ENCODE measurements around the gene FIS1.
A peak's percentile ranks its signal among the peaks of the same experiment; 100 is the strongest.

Gene FIS1

GRCh38 chr7:101238226-101239182, 6.4 kb downstream of the FIS1 start:
- no peaks in the 10 kb centered on the region for H3K9me3 ChIP-seq (ENCODE audit: insufficient read depth, low read depth, low read length)
- H3K36me3 ChIP-seq (ENCODE audit: insufficient read depth, low read depth, low read length) = peaks cover 30% of the 10 kb centered on the region
- H3K27ac ChIP-seq (ENCODE audit: low read length) = no peak overlapping the region
- no peak overlapping the region for H3K9ac ChIP-seq (ENCODE audit: low read depth, low read length)
- H3K4me1 ChIP-seq (ENCODE audit: insufficient read depth, low read length) = 0 out of 2 replicates have a peak, but pooled peaks cover 2% of the 10 kb centered on the region
- no peak overlapping the region for H3K4me3 ChIP-seq (ENCODE audit: low read length)
- no peaks in the 10 kb centered on the region for H3K27me3 ChIP-seq (ENCODE audit: insufficient read depth, low read length)

GRCh38 chr7:101237206-101238067, 7.4 kb downstream of the FIS1 start, which contains the start of gene CLDN15:
Gene CLDN15, minus strand, starts transcription at chr7:101237802. Its CDS starts 221 bp downstream, at chr7:101237581.
- H3K4me3 ChIP-seq (ENCODE audit: low read length) = no peak within 1 kb of the TSS
- peaks cover 24% of the 10 kb centered on the region for H3K36me3 ChIP-seq (ENCODE audit: insufficient read depth, low read depth, low read length)
- no peak within 1 kb of the TSS for H3K27ac ChIP-seq (ENCODE audit: low read length)

GRCh38 chr7:101236292-101236835, 8.5 kb downstream of the FIS1 start:
- no peaks in the 10 kb centered on the region for H3K27me3 ChIP-seq (ENCODE audit: insufficient read depth, low read length)
- H3K4me1 ChIP-seq (ENCODE audit: insufficient read depth, low read length) = peaks cover 2% of the 10 kb centered on the region; the same call in 1 of the 2 replicates
- no peak overlapping the region for H3K4me3 ChIP-seq (ENCODE audit: low read length)
- H3K27ac ChIP-seq (ENCODE audit: low read length) = no peak overlapping the region
- no peaks in the 10 kb centered on the region for H3K9me3 ChIP-seq (ENCODE audit: insufficient read depth, low read depth, low read length)
- H3K9ac ChIP-seq (ENCODE audit: low read depth, low read length) = no peak overlapping the region
- peaks cover 24% of the 10 kb centered on the region for H3K36me3 ChIP-seq (ENCODE audit: insufficient read depth, low read depth, low read length)

More at GRCh38 chr7:101237206-101238067, 7.4 kb downstream of the FIS1 start, which contains the start of gene CLDN15:
- Histone ChIP-seq H3K27me3 (ENCODE audit: insufficient read depth, low read length) (no peaks in the 10 kb centered on the region), H3K9ac (ENCODE audit: low read depth, low read length) (no peak within 1 kb of the TSS), H3K4me1 (ENCODE audit: insufficient read depth, low read length) (0 out of 2 replicates have a peak, but pooled peaks cover 2% of the 10 kb centered on the region), H3K9me3 (ENCODE audit: insufficient read depth, low read depth, low read length) (no peaks in the 10 kb centered on the region)

GRCh38 chr7:101235522-101235921, 9.4 kb downstream of the FIS1 start:
- no peak overlapping the region for H3K9ac ChIP-seq (ENCODE audit: low read depth, low read length)
- H3K9me3 ChIP-seq (ENCODE audit: insufficient read depth, low read depth, low read length) = no peaks in the 10 kb centered on the region
- H3K27me3 ChIP-seq (ENCODE audit: insufficient read depth, low read length) = no peaks in the 10 kb centered on the region
- peaks cover 2% of the 10 kb centered on the region; the same call in 1 of the 2 replicates for H3K4me1 ChIP-seq (ENCODE audit: insufficient read depth, low read length)
- H3K36me3 ChIP-seq (ENCODE audit: insufficient read depth, low read depth, low read length) = peaks cover 18% of the 10 kb centered on the region; the same call in 1 of the 2 replicates
- no peak overlapping the region for H3K27ac ChIP-seq (ENCODE audit: low read length)
- no peak overlapping the region for H3K4me3 ChIP-seq (ENCODE audit: low read length)

- Histone ChIP-seq H3K9me3 (ENCODE audit: insufficient read depth, low read depth, low read length) (no peaks in the 10 kb centered on the region), H3K4me3 (ENCODE audit: low read length) (no peak overlapping the region), H3K4me1 (ENCODE audit: insufficient read depth, low read length) (peaks cover 2% of the 10 kb centered on the region; the same call in 1 of the 2 replicates), H3K27me3 (ENCODE audit: insufficient read depth, low read length) (no peaks in the 10 kb centered on the region), H3K36me3 (ENCODE audit: insufficient read depth, low read depth, low read length) (peaks cover 18% of the 10 kb centered on the region; the same call in 1 of the 2 replicates), H3K9ac (ENCODE audit: low read depth, low read length) (no peak overlapping the region), H3K27ac (ENCODE audit: low read length) (no peak overlapping the region)
These were observed 9.8 kb downstream of the FIS1 start for GRCh38 chr7:101235050-101235449.

- H3K4me1 ChIP-seq (ENCODE audit: insufficient read depth, low read length) = peaks cover 2% of the 10 kb centered on the region; the same call in 1 of the 2 replicates
- no peak overlapping the region for H3K27ac ChIP-seq (ENCODE audit: low read length)
- H3K9ac ChIP-seq (ENCODE audit: low read depth, low read length) = no peak overlapping the region
These were observed 10.2 kb downstream of the FIS1 start for GRCh38 chr7:101234636-101235035.

GRCh38 chr7:101233907-101234547, 10.9 kb downstream of the FIS1 start:
- H3K4me1 ChIP-seq (ENCODE audit: insufficient read depth, low read length) = peaks cover 2% of the 10 kb centered on the region; the same call in 1 of the 2 replicates
- H3K27ac ChIP-seq (ENCODE audit: low read length) = no peak overlapping the region
- no peak overlapping the region for H3K4me3 ChIP-seq (ENCODE audit: low read length)
- H3K9me3 ChIP-seq (ENCODE audit: insufficient read depth, low read depth, low read length) = no peaks in the 10 kb centered on the region
- no peaks in the 10 kb centered on the region for H3K27me3 ChIP-seq (ENCODE audit: insufficient read depth, low read length)
- no peak overlapping the region for H3K9ac ChIP-seq (ENCODE audit: low read depth, low read length)
- peaks cover 10% of the 10 kb centered on the region; the same call in 1 of the 2 replicates for H3K36me3 ChIP-seq (ENCODE audit: insufficient read depth, low read depth, low read length)

More at GRCh38 chr7:101234636-101235035, 10.2 kb downstream of the FIS1 start:
- peaks cover 15% of the 10 kb centered on the region; the same call in 1 of the 2 replicates for H3K36me3 ChIP-seq (ENCODE audit: insufficient read depth, low read depth, low read length)
- H3K9me3 ChIP-seq (ENCODE audit: insufficient read depth, low read depth, low read length) = no peaks in the 10 kb centered on the region
- no peaks in the 10 kb centered on the region for H3K27me3 ChIP-seq (ENCODE audit: insufficient read depth, low read length)
- no peak overlapping the region for H3K4me3 ChIP-seq (ENCODE audit: low read length)

- H3K27ac ChIP-seq (ENCODE audit: low read length) = no peak overlapping the region
These were observed 12.6 kb downstream of the FIS1 start for GRCh38 chr7:101232141-101232850.

GRCh38 chr7:101231644-101232043, 13.2 kb downstream of the FIS1 start:
- peak overlapping the region; percentile 59; the same call in 1 of the 2 replicates for H3K9ac ChIP-seq (ENCODE audit: low read depth, low read length)
- H3K36me3 ChIP-seq (ENCODE audit: insufficient read depth, low read depth, low read length) = peaks cover 3% of the 10 kb centered on the region; the same call in 1 of the 2 replicates
- H3K4me3 ChIP-seq (ENCODE audit: low read length) = peak overlapping the region; percentile 76; the same call in 1 of the 2 replicates
- no peaks in the 10 kb centered on the region for H3K9me3 ChIP-seq (ENCODE audit: insufficient read depth, low read depth, low read length)
- no peaks in the 10 kb centered on the region; the same call in 1 of the 2 replicates for H3K4me1 ChIP-seq (ENCODE audit: insufficient read depth, low read length)
- H3K27ac ChIP-seq (ENCODE audit: low read length) = no peak overlapping the region
- no peaks in the 10 kb centered on the region for H3K27me3 ChIP-seq (ENCODE audit: insufficient read depth, low read length)

More at GRCh38 chr7:101232141-101232850, 12.6 kb downstream of the FIS1 start:
- Histone ChIP-seq H3K4me1 (ENCODE audit: insufficient read depth, low read length) (no peaks in the 10 kb centered on the region; the same call in 1 of the 2 replicates), H3K36me3 (ENCODE audit: insufficient read depth, low read depth, low read length) (no peaks in the 10 kb centered on the region), H3K27me3 (ENCODE audit: insufficient read depth, low read length) (no peaks in the 10 kb centered on the region), H3K9me3 (ENCODE audit: insufficient read depth, low read depth, low read length) (no peaks in the 10 kb centered on the region), H3K4me3 (ENCODE audit: low read length) (peak overlapping the region; percentile 76), H3K9ac (ENCODE audit: low read depth, low read length) (peak overlapping the region; percentile 59; the same call in 1 of the 2 replicates)

- H3K27ac ChIP-seq (ENCODE audit: low read length) = no peak overlapping the region
- no peak overlapping the region for H3K9ac ChIP-seq (ENCODE audit: low read depth, low read length)
- H3K36me3 ChIP-seq (ENCODE audit: insufficient read depth, low read depth, low read length) = peaks cover 20% of the 10 kb centered on the region
- no peak overlapping the region for H3K4me3 ChIP-seq (ENCODE audit: low read length)
- no peaks in the 10 kb centered on the region; the same call in 1 of the 2 replicates for H3K4me1 ChIP-seq (ENCODE audit: insufficient read depth, low read length)
- H3K9me3 ChIP-seq (ENCODE audit: insufficient read depth, low read depth, low read length) = no peaks in the 10 kb centered on the region
- H3K27me3 ChIP-seq (ENCODE audit: insufficient read depth, low read length) = no peaks in the 10 kb centered on the region
These were observed 18.2 kb downstream of the FIS1 start for GRCh38 chr7:101226721-101227120.
